GM23338 (cell line): ENCODE measurements around the gene NOVA2. TPM values are rescaled to one million over a fixed set of nuclear protein-coding genes. Genes with fewer than 3 reads are reported as not detected.

Experiments used
- ATAC-seq: fragments of 200-7000 bp; cut with Tn5 transposase; 3 replicates; pipeline ENCODE4 v1.9.1; 2020
- DNase-seq: peaks from one replicate; pipeline ENCODE4 v3.0.0-alpha.2; 2015; ENCODE audit warnings: low spot score
- H2AFZ ChIP-seq: fragments of 200-600 bp; sonication (generic); 2 replicates; pipeline ENCODE4 v1.8.0; 2016; ENCODE audit warnings: antibody characterized with exemption, mild to moderate bottlenecking, moderate library complexity
- H3F3A ChIP-seq: fragments of 200-600 bp; sonication (generic); replicated peaks from 2 replicates; pipeline ENCODE4 v1.8.0; 2017; ENCODE audit warnings: antibody characterized with exemption, mixed run types, low read depth
- H3K27ac ChIP-seq: fragments of 200-600 bp; sonication (generic); 2 replicates; pipeline ENCODE4 v1.6.1; 2016; ENCODE audit warnings: low read depth
- H3K27me3 ChIP-seq: fragments of 200-600 bp; sonication (generic); 2 replicates; pipeline ENCODE4 v1.8.0; 2016; ENCODE audit warnings: mild to moderate bottlenecking, mixed run types, moderate library complexity; ENCODE audit not compliant: insufficient read depth
- H3K36me3 ChIP-seq: fragments of 200-600 bp; sonication (generic); 2 replicates; pipeline ENCODE4 v1.8.0; 2016; ENCODE audit warnings: mild to moderate bottlenecking; ENCODE audit not compliant: insufficient read depth
- H3K4me1 ChIP-seq: fragments of 200-600 bp; sonication (generic); 2 replicates; pipeline ENCODE4 v1.8.0; 2016; ENCODE audit warnings: mild to moderate bottlenecking, moderate library complexity; ENCODE audit not compliant: insufficient read depth
- H3K4me2 ChIP-seq: fragments of 200-600 bp; sonication (generic); 2 replicates; pipeline ENCODE4 v1.7.1; 2017; ENCODE audit warnings: mixed run types
- H3K4me3 ChIP-seq: fragments of 200-600 bp; sonication (generic); 2 replicates; pipeline ENCODE4 v1.6.1; 2016; ENCODE audit warnings: mixed run types
- H3K79me2 ChIP-seq: fragments of 200-600 bp; sonication (generic); replicated peaks from 2 replicates; pipeline ENCODE4 v1.8.0; 2017; ENCODE audit warnings: mild to moderate bottlenecking; ENCODE audit not compliant: insufficient read depth
- H3K9me2 ChIP-seq: fragments of 200-600 bp; sonication (generic); 2 replicates; pipeline ENCODE4 v1.8.0; 2017; ENCODE audit not compliant: insufficient read depth
- H4K20me1 ChIP-seq: fragments of 200-600 bp; sonication (generic); replicated peaks from 2 replicates; pipeline ENCODE4 v1.8.0; 2017; ENCODE audit warnings: mild to moderate bottlenecking; ENCODE audit not compliant: insufficient read depth
- H3K27ac Mint-ChIP-seq: 2 replicates; pipeline ENCODE4 v1.8.0; 2020; ENCODE audit warnings: inconsistent platforms, mild to moderate bottlenecking, moderate library complexity, mixed read lengths
- H3K27me3 Mint-ChIP-seq: 3 replicates; pipeline ENCODE4 v1.8.0; 2022; ENCODE audit warnings: low read depth, mild to moderate bottlenecking, moderate library complexity, mixed read lengths, inconsistent platforms; ENCODE audit not compliant: insufficient read depth, poor library complexity
- H3K36me3 Mint-ChIP-seq: 3 replicates; pipeline ENCODE4 v1.8.0; 2021; ENCODE audit warnings: low read depth, mild to moderate bottlenecking, inconsistent platforms, moderate library complexity, mixed read lengths
- H3K4me1 Mint-ChIP-seq: 3 replicates; pipeline ENCODE4 v1.8.0; 2020; ENCODE audit warnings: mild to moderate bottlenecking, inconsistent platforms, mixed read lengths
- H3K4me3 Mint-ChIP-seq: 3 replicates; pipeline ENCODE4 v1.8.0; 2021; ENCODE audit warnings: moderate library complexity, mild to moderate bottlenecking, inconsistent platforms, mixed read lengths
- H3K9me3 Mint-ChIP-seq: 3 replicates; pipeline ENCODE4 v1.8.0; 2020; ENCODE audit warnings: moderate library complexity, mild to moderate bottlenecking, inconsistent platforms, mixed read lengths
- CREB1 ChIP-seq: fragments of 250-450 bp; sonication (Bioruptor Pico); IDR thresholded peaks from 2 replicates; pipeline ENCODE4 v1.5.0; 2020; ENCODE audit warnings: low read depth, mild to moderate bottlenecking, moderate library complexity
- CTCF ChIP-seq, 2 experiments: fragments of 200-600 bp in 1 of 2; sonication (generic) in 1 of 2; conservative IDR thresholded peaks; 2 replicates each; pipeline versions ENCODE4 v1.5.1 to v1.6.1; 2016 to 2017; ENCODE audit warnings: antibody characterized with exemption in 2 of 2, low read depth in 2 of 2, mild to moderate bottlenecking in 2 of 2, moderate library complexity in 1 of 2
- ETS1 ChIP-seq: IDR thresholded peaks from 2 replicates; pipeline ENCODE4 v1.6.1; 2016; ENCODE audit warnings: antibody characterized with exemption
- EZH2phosphoT487 ChIP-seq: fragments of 200-600 bp; sonication (generic); IDR thresholded peaks from one replicate; pipeline ENCODE4 v1.8.1; 2018; ENCODE audit warnings: antibody characterized with exemption; ENCODE audit not compliant: unreplicated experiment
- NANOG ChIP-seq: IDR thresholded peaks from 2 replicates; pipeline ENCODE4 v1.6.1; 2016; ENCODE audit warnings: antibody characterized with exemption, borderline replicate concordance
- POLR2AphosphoS5 ChIP-seq: IDR thresholded peaks from 2 replicates; pipeline ENCODE4 v1.6.1; 2016; ENCODE audit warnings: antibody characterized with exemption, low read depth
- REST ChIP-seq: IDR thresholded peaks from one replicate; pipeline ENCODE4 v1.6.1; 2018; ENCODE audit warnings: antibody characterized with exemption; ENCODE audit not compliant: unreplicated experiment
- STAT1 ChIP-seq: IDR thresholded peaks from one replicate; pipeline ENCODE4 v1.6.1; 2016; ENCODE audit warnings: antibody characterized with exemption; ENCODE audit not compliant: unreplicated experiment
- ZNF331 ChIP-seq: fragments of 250-450 bp; sonication (Bioruptor Pico); IDR thresholded peaks from 2 replicates; pipeline ENCODE4 v1.5.0; 2020; ENCODE audit warnings: low read depth, mild to moderate bottlenecking, moderate library complexity
- polyA plus RNA-seq: library from polyadenylated mRNA; unstranded; fragments of >200 nt; fragmentation: Nextera tagmentation; extraction: Ambion mirVana; gene quantifications from 2 replicates; pipeline ENCODE4 v1.2.1, GENCODE V29; 2016
- total RNA-seq: library from RNA; depleted of rRNA; stranded (reverse); fragments of >200 nt; shearing (Covaris generic); gene quantifications from 2 replicates; pipeline ENCODE4 v1.2.3, GENCODE V29; 2014

The NOVA2 gene
- total and polyA plus RNA-seq, 2 experiments from 2014 or later = 5.1 to 13.7 TPM

- no peak for TF ChIP-seq EZH2phosphoT487
- TF ChIP-seq CREB1 (CRISPR knock-in tag) = no peak
- TF ChIP-seq CTCF (conservative IDR thresholded peaks at IDR 0.05; ENCODE audit: low read depth in 2 of 2) = no peak
- no peak for TF ChIP-seq NANOG
- H3K79me2 ChIP-seq = no peaks in the 10 kb centered on the region
- H3K36me3 Mint-ChIP-seq = peaks cover 9% of the 10 kb centered on the region; the same call in 2 of the 3 replicates
- no peak overlapping the region for H2AFZ ChIP-seq
- no peaks in the 10 kb centered on the region; the same call in 1 of the 2 replicates for H3K36me3 ChIP-seq
- no peaks in the 10 kb centered on the region for H3K9me2 ChIP-seq
- no peaks in the 10 kb centered on the region for H3K9me3 Mint-ChIP-seq
- 0 out of 2 replicates have a peak, but pooled peaks cover 7% of the 10 kb centered on the region for H3F3A ChIP-seq
- H3K4me3 ChIP-seq = no peak overlapping the region
- ATAC-seq = no peak
- no peak overlapping the region for H3K27ac ChIP-seq
- H3K4me1 ChIP-seq = peaks cover 14% of the 10 kb centered on the region; the same call in 1 of the 2 replicates
- H3K27ac Mint-ChIP-seq = no peak overlapping the region
- H3K4me2 ChIP-seq = no peak overlapping the region
- DNase-seq = no peak
- peaks cover 10% of the 10 kb centered on the region for H3K27me3 Mint-ChIP-seq
- peaks cover 22% of the 10 kb centered on the region for H3K4me1 Mint-ChIP-seq
- H3K27me3 ChIP-seq = no peaks in the 10 kb centered on the region
- no peaks in the 10 kb centered on the region for H4K20me1 ChIP-seq
- no peak overlapping the region for H3K4me3 Mint-ChIP-seq
Measured at GRCh38 chr19:45938733-45939319, 34.8 kb downstream of the NOVA2 start.

GRCh38 chr19:45935267-45935666 lies 38.4 kb downstream of the NOVA2 start:
- Mint-ChIP-seq H3K27me3 (peaks cover 17% of the 10 kb centered on the region), H3K9me3 (no peaks in the 10 kb centered on the region), H3K36me3 (peaks cover 5% of the 10 kb centered on the region; the same call in 2 of the 3 replicates), H3K27ac (no peak overlapping the region), H3K4me3 (no peak overlapping the region), H3K4me1 (peaks cover 22% of the 10 kb centered on the region)
- Histone ChIP-seq H3K27me3 (0 out of 2 replicates have a peak, but pooled peaks cover 4% of the 10 kb centered on the region), H3K36me3 (no peaks in the 10 kb centered on the region), H3K4me3 (no peak overlapping the region), H3K27ac (no peak overlapping the region), H3K9me2 (no peaks in the 10 kb centered on the region), H3K79me2 (no peaks in the 10 kb centered on the region), H4K20me1 (no peaks in the 10 kb centered on the region), H3K4me2 (no peak overlapping the region; the same call in 1 of the 2 replicates), H3F3A (0 out of 2 replicates have a peak, but pooled peaks cover 7% of the 10 kb centered on the region), H3K4me1 (peaks cover 11% of the 10 kb centered on the region; the same call in 1 of the 2 replicates), H2AFZ (no peak overlapping the region)
- peak; percentile 55 for DNase-seq
- ATAC-seq = peak; percentile 27
- TF ChIP-seq EZH2phosphoT487 (no peak), CREB1 (CRISPR knock-in tag) (no peak), STAT1 (no peak), POLR2AphosphoS5 (no peak), ZNF331 (no peak), REST (no peak), ETS1 (no peak)
